Mammary epithelial cell (primary cell): ENCODE results near the gene DTWD2.

ENCODE experiments used
- CTCF ChIP-seq, 2 donors: IDR thresholded peaks in 1 of 2; conservative IDR thresholded peaks in 1 of 2; 2 replicates each; pipeline ENCODE4 v1.5.1; 2011 to 2012; ENCODE audit warnings: inconsistent platforms in 2 of 2, low read length in 2 of 2, mild to moderate bottlenecking in 2 of 2, control low read depth in 1 of 2, low read depth in 1 of 2; ENCODE audit not compliant: insufficient read depth in 1 of 2; ENCODE audit errors: extremely low read depth in 1 of 2
- EZH2 ChIP-seq: IDR thresholded peaks from 2 replicates; pipeline ENCODE4 v1.6.1; 2012; ENCODE audit warnings: low read length, inconsistent platforms, borderline replicate concordance

GRCh38 chr5:118980017-118980416, 8.3 kb downstream of the DTWD2 start:
- TF ChIP-seq CTCF (conservative IDR thresholded peaks at IDR 0.05 in 1 of 2, IDR thresholded peaks at IDR 0.05 in 1 of 2; ENCODE audit: extremely low read depth in 1 of 2, insufficient read depth in 1 of 2, low read depth in 1 of 2, low read length in 2 of 2), result no peak
- no peak for TF ChIP-seq EZH2
